Spleen (tissue), 11 donors: ENCODE data around the gene TSSK3. TPM values are rescaled to one million over a fixed set of nuclear protein-coding genes. Genes with fewer than 3 reads are reported as not detected.

Source experiments
- DNase-seq: peaks from one replicate; pipeline ENCODE4 v3.0.0-alpha.2; 2020
- H3K27ac ChIP-seq, 8 donors: fragments of 200-600 bp; sonication (generic) in 7 of 8; 1 replicate in 4 of 8; 2 replicates in 4 of 8; pipeline versions ENCODE4 v1.5.0 to v1.8.0; 2016 to 2021; ENCODE audit warnings: inconsistent platforms in 4 of 8, mild to moderate bottlenecking in 4 of 8, moderate library complexity in 1 of 8
- H3K27me3 ChIP-seq, 7 donors: fragments of 200-600 bp; sonication (generic) in 6 of 7; replicated peaks in 1 of 7; 1 replicate in 4 of 7; 2 replicates in 3 of 7; pipeline versions ENCODE4 v1.5.0 to v1.8.0; 2016 to 2021; ENCODE audit warnings: inconsistent platforms in 3 of 7, mild to moderate bottlenecking in 1 of 7
- H3K36me3 ChIP-seq, 6 donors: fragments of 200-600 bp; sonication (generic) in 5 of 6; 1 replicate in 4 of 6; 2 replicates in 2 of 6; pipeline versions ENCODE4 v1.5.0 to v1.8.0; 2016 to 2021; ENCODE audit warnings: inconsistent platforms in 2 of 6
- H3K4me1 ChIP-seq, 6 donors: fragments of 200-600 bp; sonication (generic) in 5 of 6; 1 replicate in 3 of 6; 2 replicates in 3 of 6; pipeline versions ENCODE4 v1.5.0 to v1.8.0; 2016 to 2021; ENCODE audit warnings: inconsistent platforms in 3 of 6
- H3K4me3 ChIP-seq, 8 donors: fragments of 200-600 bp; sonication (generic) in 7 of 8; 1 replicate in 4 of 8; 2 replicates in 4 of 8; pipeline versions ENCODE4 v1.5.0 to v1.8.0; 2016 to 2021; ENCODE audit warnings: inconsistent platforms in 4 of 8, mild to moderate bottlenecking in 4 of 8, moderate library complexity in 2 of 8
- H3K9me3 ChIP-seq, 8 donors: fragments of 200-600 bp; sonication (generic) in 7 of 8; 1 replicate in 4 of 8; 2 replicates in 4 of 8; pipeline versions ENCODE4 v1.5.0 to v1.8.0; 2016 to 2021; ENCODE audit warnings: inconsistent platforms in 4 of 8
- POLR2A ChIP-seq, 3 donors: fragments of 450-650 bp; IDR thresholded peaks; one replicate each; pipeline ENCODE4 v1.5.1; 2017; ENCODE audit warnings: antibody characterized with exemption in 3 of 3, mild to moderate bottlenecking in 1 of 3
- POLR2AphosphoS5 ChIP-seq, 3 donors: sonication (generic); formaldehyde crosslinking; IDR thresholded peaks; one replicate each; pipeline ENCODE4 v1.5.1; 2017; ENCODE audit warnings: antibody characterized with exemption in 3 of 3
- WGBS, 5 donors: extraction: QIAGEN DNeasy Blood & Tissue Kit in 3 of 5; methylation state at CpG; one replicate each; pipeline versions ENCODE4 v1.1.5 to v1.1.7; 2013 to 2018; 5-methylcytosine and 5-hydroxymethylcytosine counted together
- intact Hi-C: fragments of 100-400 bp; cut with DNase I; formaldehyde crosslinking; loops from one replicate; pipeline ENCODE4 v1.15.0; 2023; ENCODE audit warnings: low total_unique reads
- polyA plus RNA-seq, 3 donors: library from polyadenylated mRNA; stranded (reverse); fragments of 200-250 nt; gene quantifications; one replicate each; pipeline ENCODE4 v1.2.1, GENCODE V29; 2013
- total RNA-seq, 7 donors: library from RNA; depleted of rRNA in 3 of 7; stranded (reverse); fragments of >200 nt in 3 of 7; fragmentation: NEBNext Ultra II Directional in 4 of 7; extraction: Animal tissue kit (Norgen Biotek cat#: 25700) in 4 of 7; gene quantifications; one replicate each; pipeline versions ENCODE4 v1.1.0 to v1.2.1, GENCODE V29; 2016 to 2021
- TF ChIP-seq, protein P1 (sequence below), 11 experiments: fragments of 200-600 bp in 7 of 11; fragments of 450-650 bp in 4 of 11; sonication (generic) in 4 of 11; IDR thresholded peaks in 8 of 11; conservative IDR thresholded peaks in 3 of 11; 1 replicate in 7 of 11; 2 replicates in 4 of 11; pipeline versions ENCODE4 v1.4.0 to v1.8.0; 2016 to 2021; ENCODE audit warnings: antibody characterized with exemption in 11 of 11, inconsistent platforms in 4 of 11, mild to moderate bottlenecking in 1 of 11
- donor health status: healthy with polysubstance abuse.
- donor health status: DM: no; HTN: no; CAD: no; lungs with moderate emphysema.
- donor health status: DM: no; HTN: no; CAD: no.
- donor health status: Bipolar disorder and iron deficiency.
- donor health status: healthy.
- donor health status: DM: no; HTN: no; CAD: no.
- donor health status: DM: yes; HTN: yes; CAD: no.

The TSSK3 gene
- total and polyA plus RNA-seq, 10 donors = 0.15 to 6.6 (median 2.6) TPM

DNA sequence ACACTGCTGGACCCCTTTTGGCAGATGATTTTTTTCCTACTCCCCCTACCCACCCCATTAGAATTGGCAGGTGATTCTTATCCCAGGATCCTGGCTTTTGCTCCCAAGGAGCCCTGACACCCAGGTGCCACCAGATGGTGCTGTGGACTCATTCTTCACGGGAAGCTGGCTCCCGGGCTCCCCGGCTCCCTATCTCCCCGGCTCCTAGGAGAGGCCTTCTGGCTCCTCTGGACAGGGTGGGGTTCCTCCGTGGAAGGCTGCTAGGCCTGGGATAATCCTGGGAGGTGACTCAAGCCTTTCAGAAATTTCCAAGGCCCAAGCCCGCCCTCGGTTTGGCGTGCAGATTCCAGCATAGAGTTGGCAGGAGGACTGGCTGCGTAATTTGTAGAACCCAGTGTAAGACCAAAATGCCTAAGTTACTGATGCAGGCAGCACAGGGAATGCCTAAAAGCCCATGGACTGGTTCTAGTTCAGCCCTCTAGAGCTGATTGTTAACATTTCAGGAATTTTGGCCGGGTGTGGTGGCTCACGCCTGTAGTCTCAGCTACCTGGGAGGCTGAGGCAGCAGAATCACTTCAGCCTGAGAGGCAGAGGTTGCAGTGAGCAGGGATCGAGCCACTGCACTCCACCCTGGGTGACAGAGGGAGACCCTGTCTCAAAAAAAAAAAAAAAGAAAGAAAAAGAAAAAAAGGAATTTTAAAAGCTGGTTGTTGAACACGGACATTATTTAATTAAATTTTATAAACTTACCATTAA lies 38.7 kb downstream of the TSSK3 start:
- WGBS, 5 donors = 44 to 46% (median 45%) methylated on average over 13 of the region's 13 CpGs
- peak overlapping the region in 6 of 8 donors; percentile 16 to 68 (median 53) for H3K27ac ChIP-seq
- H3K9me3 ChIP-seq = no peaks in the 10 kb centered on the region
- intact Hi-C loops = no loop called here
- peaks cover 0 to 13% (median 9%) of the 10 kb centered on the region in 6 donors for H3K4me1 ChIP-seq
- no peaks in the 10 kb centered on the region for H3K27me3 ChIP-seq
- DNase-seq = peak; percentile 89
- peak overlapping the region in 1 of 8 donors; percentile 28 for H3K4me3 ChIP-seq
- no peaks in the 10 kb centered on the region for H3K36me3 ChIP-seq
- no peak for TF ChIP-seq POLR2A (IDR thresholded peaks at IDR 0.05)
- peak in 1 of 3 donors; percentile 35 for TF ChIP-seq POLR2AphosphoS5 (IDR thresholded peaks at IDR 0.05)
- TF ChIP-seq, protein P1, sequence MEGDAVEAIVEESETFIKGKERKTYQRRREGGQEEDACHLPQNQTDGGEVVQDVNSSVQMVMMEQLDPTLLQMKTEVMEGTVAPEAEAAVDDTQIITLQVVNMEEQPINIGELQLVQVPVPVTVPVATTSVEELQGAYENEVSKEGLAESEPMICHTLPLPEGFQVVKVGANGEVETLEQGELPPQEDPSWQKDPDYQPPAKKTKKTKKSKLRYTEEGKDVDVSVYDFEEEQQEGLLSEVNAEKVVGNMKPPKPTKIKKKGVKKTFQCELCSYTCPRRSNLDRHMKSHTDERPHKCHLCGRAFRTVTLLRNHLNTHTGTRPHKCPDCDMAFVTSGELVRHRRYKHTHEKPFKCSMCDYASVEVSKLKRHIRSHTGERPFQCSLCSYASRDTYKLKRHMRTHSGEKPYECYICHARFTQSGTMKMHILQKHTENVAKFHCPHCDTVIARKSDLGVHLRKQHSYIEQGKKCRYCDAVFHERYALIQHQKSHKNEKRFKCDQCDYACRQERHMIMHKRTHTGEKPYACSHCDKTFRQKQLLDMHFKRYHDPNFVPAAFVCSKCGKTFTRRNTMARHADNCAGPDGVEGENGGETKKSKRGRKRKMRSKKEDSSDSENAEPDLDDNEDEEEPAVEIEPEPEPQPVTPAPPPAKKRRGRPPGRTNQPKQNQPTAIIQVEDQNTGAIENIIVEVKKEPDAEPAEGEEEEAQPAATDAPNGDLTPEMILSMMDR (IDR thresholded peaks at IDR 0.05 in 8 of 11, conservative IDR thresholded peaks at IDR 0.05 in 3 of 11) = peak; percentile 62 to 90 (median 83)

- Histone ChIP-seq H3K36me3 (no peaks in the 10 kb centered on the region), H3K9me3 (no peaks in the 10 kb centered on the region), H3K4me3 (no peak overlapping the region), H3K27ac (no peak overlapping the region), H3K27me3 (no peaks in the 10 kb centered on the region), H3K4me1 (peaks cover 0 to 13% (median 9%) of the 10 kb centered on the region in 6 donors)
- DNase-seq = no peak
- no peak for TF ChIP-seq POLR2A (IDR thresholded peaks at IDR 0.05)
- TF ChIP-seq, protein P1 (IDR thresholded peaks at IDR 0.05 in 8 of 11, conservative IDR thresholded peaks at IDR 0.05 in 3 of 11) = no peak
- no peak for TF ChIP-seq POLR2AphosphoS5 (IDR thresholded peaks at IDR 0.05)
- 41 to 50% (median 46%) methylated on average over 2 of the region's 2 CpGs for WGBS, 5 donors
- intact Hi-C loops = no loop called here
Measured at GRCh38 chr1:32404946-32405345, 42.6 kb downstream of the TSSK3 start.

DNA sequence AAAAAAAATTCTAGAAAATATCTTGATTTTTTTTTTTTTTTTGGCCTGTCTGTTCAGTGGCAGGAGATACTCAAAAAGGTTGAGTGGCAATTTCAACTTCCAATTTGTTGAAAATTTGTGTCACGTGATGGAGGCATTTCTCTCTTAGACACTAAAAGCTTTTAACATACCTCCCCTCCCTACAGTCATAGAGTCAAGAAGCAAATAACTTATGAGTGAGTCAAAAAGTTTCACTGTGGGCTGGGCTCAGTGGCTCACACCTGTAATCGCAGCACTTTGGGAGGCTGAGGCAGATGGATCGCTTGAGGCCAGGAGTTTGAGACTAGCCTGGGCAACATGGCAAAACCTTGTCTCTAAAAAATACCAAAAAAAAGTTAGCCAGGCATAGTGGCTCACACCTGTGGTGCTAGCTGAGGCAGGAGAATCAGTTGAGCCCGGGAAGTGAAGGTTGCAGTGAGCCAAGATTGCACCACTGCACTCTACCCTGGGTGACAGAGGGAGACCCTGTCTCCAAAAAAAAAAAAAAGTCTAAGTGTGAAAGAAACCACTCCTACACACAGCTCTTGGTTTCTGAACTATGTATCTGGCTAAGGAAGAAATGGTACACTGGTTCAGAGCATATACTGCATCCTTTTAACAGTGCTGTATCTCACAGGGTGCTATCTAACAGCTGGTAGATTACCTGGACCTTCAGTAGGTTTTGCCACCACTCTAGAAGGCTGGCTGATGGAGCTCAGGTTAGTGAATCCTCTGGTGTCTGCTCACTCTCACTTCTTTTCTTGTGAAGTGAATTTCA lies 43.5 kb downstream of the TSSK3 start:
- H3K4me3 ChIP-seq = no peak overlapping the region
- WGBS, 5 donors = 85 to 92% (median 87%) methylated on average over 4 of the region's 4 CpGs
- TF ChIP-seq, protein P1 (IDR thresholded peaks at IDR 0.05 in 8 of 11, conservative IDR thresholded peaks at IDR 0.05 in 3 of 11) = no peak
- TF ChIP-seq POLR2A (IDR thresholded peaks at IDR 0.05) (no peak), POLR2AphosphoS5 (IDR thresholded peaks at IDR 0.05) (no peak)
- H3K27me3 ChIP-seq = no peaks in the 10 kb centered on the region
- intact Hi-C loops = no loop called here
- no peaks in the 10 kb centered on the region for H3K36me3 ChIP-seq
- DNase-seq = no peak
- H3K9me3 ChIP-seq = no peaks in the 10 kb centered on the region
- H3K4me1 ChIP-seq = peaks cover 0 to 9% (median 6%) of the 10 kb centered on the region in 6 donors
- H3K27ac ChIP-seq = no peak overlapping the region

- 64 to 87% (median 82%) methylated on average over 4 of the region's 4 CpGs for WGBS, 5 donors
- Histone ChIP-seq H3K9me3 (no peaks in the 10 kb centered on the region), H3K27ac (no peak overlapping the region), H3K4me3 (no peak overlapping the region), H3K27me3 (no peaks in the 10 kb centered on the region), H3K36me3 (no peaks in the 10 kb centered on the region), H3K4me1 (peaks cover 0 to 4% (median 0%) of the 10 kb centered on the region in 6 donors)
- no peak for DNase-seq
- TF ChIP-seq POLR2A (IDR thresholded peaks at IDR 0.05) = no peak
- TF ChIP-seq POLR2AphosphoS5 (IDR thresholded peaks at IDR 0.05) = no peak
- TF ChIP-seq, protein P1 (IDR thresholded peaks at IDR 0.05 in 8 of 11, conservative IDR thresholded peaks at IDR 0.05 in 3 of 11) = no peak
- intact Hi-C loops = no loop called here
Measured at GRCh38 chr1:32406629-32407111, 44.3 kb downstream of the TSSK3 start.
